GM12892 (cell line): Measurements from ENCODE around the gene RPL32.

ENCODE experiments used
- POLR2A ChIP-seq: IDR thresholded peaks from 2 replicates; pipeline ENCODE4 v1.6.1; 2011; ENCODE audit warnings: low read depth, low read length, control low read depth
- POLR2AphosphoS5 ChIP-seq: IDR thresholded peaks from 2 replicates; pipeline ENCODE4 v1.6.1; 2011; ENCODE audit warnings: low read depth, low read length, control low read depth
- TAF1 ChIP-seq: IDR thresholded peaks from 2 replicates; pipeline ENCODE4 v1.6.1; 2011; ENCODE audit warnings: low read depth, mild to moderate bottlenecking, control low read depth, low read length, borderline replicate concordance

DNA sequence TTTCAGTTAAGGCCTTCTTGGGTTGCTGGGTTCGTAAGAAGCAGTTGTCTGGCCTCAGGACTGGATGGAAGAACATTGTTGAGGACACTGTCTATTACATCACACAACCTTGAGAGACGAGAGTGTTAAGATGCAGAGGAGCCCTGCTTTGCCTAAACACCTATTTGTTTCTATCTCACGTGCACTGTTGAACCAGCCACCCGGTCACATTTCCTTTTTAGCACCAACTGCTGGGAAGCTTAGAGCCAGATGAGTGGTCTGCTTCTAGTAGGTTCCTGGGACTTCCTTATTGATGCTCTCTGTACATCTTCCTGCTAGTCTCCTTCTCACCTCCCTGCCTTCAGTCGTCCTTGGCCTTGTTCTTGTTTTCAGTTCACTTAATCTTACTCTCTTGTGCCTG, 22.6 kb downstream of the RPL32 start:
- TF ChIP-seq POLR2AphosphoS5: no peak
- no peak for TF ChIP-seq POLR2A
- no peak for TF ChIP-seq TAF1
